Vagina (tissue), 2 donors: Measurements from ENCODE around the gene POLDIP3. TPM values are rescaled to one million over a fixed set of nuclear protein-coding genes. Genes with fewer than 3 reads are reported as not detected.
"Not testable (repeated sequence)": the region's sequence is repeated elsewhere in the genome, so short reads cannot be mapped to it uniquely, and the experiment has no call there.

Experiments used
- DNase-seq, 2 donors: peaks; one replicate each; pipeline ENCODE4 v3.0.0-alpha.2; 2017; ENCODE audit errors: extremely low spot score in 2 of 2
- H3K27ac ChIP-seq: fragments of 200-600 bp; sonication (generic); one replicate; pipeline ENCODE4 v1.5.1; 2019
- H3K27me3 ChIP-seq: fragments of 200-600 bp; sonication (generic); one replicate; pipeline ENCODE4 v1.5.1; 2019
- H3K36me3 ChIP-seq, 2 donors: fragments of 200-600 bp; sonication (generic); one replicate each; pipeline ENCODE4 v1.5.1; 2017 to 2019
- H3K4me1 ChIP-seq: fragments of 200-600 bp; sonication (generic); one replicate; pipeline ENCODE4 v1.5.1; 2019
- H3K4me3 ChIP-seq, 2 donors: fragments of 200-600 bp; sonication (generic); 1 replicate in 1 of 2; 2 replicates in 1 of 2; pipeline ENCODE4 v1.5.1; 2016 to 2019
- H3K9me3 ChIP-seq: fragments of 200-600 bp; sonication (generic); one replicate; pipeline ENCODE4 v1.5.1; 2019
- POLR2A ChIP-seq, 2 donors: fragments of 450-650 bp; IDR thresholded peaks; one replicate each; pipeline ENCODE4 v1.6.1; 2017; ENCODE audit warnings: antibody characterized with exemption in 2 of 2, mild to moderate bottlenecking in 2 of 2, moderate library complexity in 2 of 2
- POLR2AphosphoS5 ChIP-seq, 2 donors: sonication (generic); formaldehyde crosslinking; IDR thresholded peaks; one replicate each; pipeline ENCODE4 v1.9.0; 2017; ENCODE audit warnings: antibody characterized with exemption in 2 of 2, mild to moderate bottlenecking in 2 of 2, low read depth in 1 of 2; ENCODE audit not compliant: insufficient read depth in 1 of 2
- intact Hi-C: fragments of 100-400 bp; cut with DNase I; formaldehyde crosslinking; loops from one replicate; pipeline ENCODE4 v1.15.1; 2023
- total RNA-seq: library from RNA; depleted of rRNA; stranded (reverse); fragments of >200 nt; gene quantifications from one replicate; pipeline ENCODE4 v1.2.3, GENCODE V29; 2016
- TF ChIP-seq, protein P1 (sequence below), 3 experiments: fragments of 450-650 bp in 2 of 3; fragments of 200-600 bp in 1 of 3; sonication (generic) in 1 of 3; IDR thresholded peaks; one replicate each; pipeline ENCODE4 v1.5.1; 2017 to 2019; ENCODE audit warnings: antibody characterized with exemption in 3 of 3, mild to moderate bottlenecking in 2 of 3, moderate library complexity in 2 of 3

Gene POLDIP3
- total RNA-seq, 1 donor from 2014 or later = 34.9 TPM

DNA sequence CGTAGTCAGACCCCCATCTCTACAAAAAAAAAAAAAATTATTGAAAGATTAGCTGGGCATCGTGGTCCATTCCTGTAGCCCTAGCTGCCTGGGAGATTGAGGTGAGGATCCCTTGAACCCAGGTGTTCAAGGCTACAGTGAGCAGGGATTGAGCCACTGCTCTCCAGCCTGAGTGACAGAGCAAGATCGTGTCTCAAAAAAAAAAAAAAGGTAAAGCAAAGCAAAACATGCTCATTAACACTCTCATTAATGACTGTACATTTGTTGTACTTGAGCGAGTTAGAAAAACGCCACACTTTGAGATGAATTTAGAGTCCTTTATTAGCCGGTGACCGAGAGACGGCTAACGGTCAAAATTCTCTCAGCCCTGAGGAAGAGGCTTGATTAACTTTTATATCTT is 67.1 kb downstream of the POLDIP3 start:
- DNase-seq = no peak
- no peak for TF ChIP-seq POLR2AphosphoS5 (IDR thresholded peaks at IDR 0.05; ENCODE audit: insufficient read depth in 1 of 2, low read depth in 1 of 2)
- no peak for TF ChIP-seq POLR2A (IDR thresholded peaks at IDR 0.05)
- TF ChIP-seq, protein P1, sequence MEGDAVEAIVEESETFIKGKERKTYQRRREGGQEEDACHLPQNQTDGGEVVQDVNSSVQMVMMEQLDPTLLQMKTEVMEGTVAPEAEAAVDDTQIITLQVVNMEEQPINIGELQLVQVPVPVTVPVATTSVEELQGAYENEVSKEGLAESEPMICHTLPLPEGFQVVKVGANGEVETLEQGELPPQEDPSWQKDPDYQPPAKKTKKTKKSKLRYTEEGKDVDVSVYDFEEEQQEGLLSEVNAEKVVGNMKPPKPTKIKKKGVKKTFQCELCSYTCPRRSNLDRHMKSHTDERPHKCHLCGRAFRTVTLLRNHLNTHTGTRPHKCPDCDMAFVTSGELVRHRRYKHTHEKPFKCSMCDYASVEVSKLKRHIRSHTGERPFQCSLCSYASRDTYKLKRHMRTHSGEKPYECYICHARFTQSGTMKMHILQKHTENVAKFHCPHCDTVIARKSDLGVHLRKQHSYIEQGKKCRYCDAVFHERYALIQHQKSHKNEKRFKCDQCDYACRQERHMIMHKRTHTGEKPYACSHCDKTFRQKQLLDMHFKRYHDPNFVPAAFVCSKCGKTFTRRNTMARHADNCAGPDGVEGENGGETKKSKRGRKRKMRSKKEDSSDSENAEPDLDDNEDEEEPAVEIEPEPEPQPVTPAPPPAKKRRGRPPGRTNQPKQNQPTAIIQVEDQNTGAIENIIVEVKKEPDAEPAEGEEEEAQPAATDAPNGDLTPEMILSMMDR (IDR thresholded peaks at IDR 0.05) = no peak
- Histone ChIP-seq H3K4me3 (no peak overlapping the region), H3K36me3 (no peaks in the 10 kb centered on the region), H3K9me3 (no peaks in the 10 kb centered on the region), H3K4me1 (no peaks in the 10 kb centered on the region), H3K27ac (no peak overlapping the region), H3K27me3 (no peaks in the 10 kb centered on the region)
- intact Hi-C loops = no loop called here

DNA sequence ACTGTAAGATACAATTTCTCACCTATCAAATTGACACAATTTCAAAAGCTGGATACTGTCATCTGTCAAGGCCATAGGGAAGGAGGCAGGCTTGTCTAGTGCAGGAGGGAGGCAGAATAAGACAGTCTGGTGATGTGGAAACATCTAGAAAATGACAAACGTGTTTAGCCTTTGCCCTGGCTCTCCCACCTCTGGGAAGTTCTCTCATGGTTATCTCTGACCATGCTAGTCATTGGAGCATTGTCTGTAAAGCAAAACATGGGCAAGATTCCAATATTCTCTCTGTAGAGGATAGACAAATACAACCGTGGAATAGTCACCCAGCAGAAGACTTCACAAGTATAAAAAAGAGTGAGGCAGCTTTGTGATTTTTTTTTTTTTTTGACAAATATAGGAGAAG is 70.0 kb downstream of the POLDIP3 start:
- Histone ChIP-seq H3K9me3 (no peaks in the 10 kb centered on the region), H3K27me3 (no peaks in the 10 kb centered on the region), H3K36me3 (no peaks in the 10 kb centered on the region), H3K4me3 (no peak overlapping the region), H3K27ac (no peak overlapping the region), H3K4me1 (no peaks in the 10 kb centered on the region)
- TF ChIP-seq POLR2A (IDR thresholded peaks at IDR 0.05) (no peak), POLR2AphosphoS5 (IDR thresholded peaks at IDR 0.05; ENCODE audit: insufficient read depth in 1 of 2, low read depth in 1 of 2) (no peak)
- TF ChIP-seq, protein P1 (IDR thresholded peaks at IDR 0.05) = no peak
- intact Hi-C loops = no loop called here
- DNase-seq = no peak

DNA sequence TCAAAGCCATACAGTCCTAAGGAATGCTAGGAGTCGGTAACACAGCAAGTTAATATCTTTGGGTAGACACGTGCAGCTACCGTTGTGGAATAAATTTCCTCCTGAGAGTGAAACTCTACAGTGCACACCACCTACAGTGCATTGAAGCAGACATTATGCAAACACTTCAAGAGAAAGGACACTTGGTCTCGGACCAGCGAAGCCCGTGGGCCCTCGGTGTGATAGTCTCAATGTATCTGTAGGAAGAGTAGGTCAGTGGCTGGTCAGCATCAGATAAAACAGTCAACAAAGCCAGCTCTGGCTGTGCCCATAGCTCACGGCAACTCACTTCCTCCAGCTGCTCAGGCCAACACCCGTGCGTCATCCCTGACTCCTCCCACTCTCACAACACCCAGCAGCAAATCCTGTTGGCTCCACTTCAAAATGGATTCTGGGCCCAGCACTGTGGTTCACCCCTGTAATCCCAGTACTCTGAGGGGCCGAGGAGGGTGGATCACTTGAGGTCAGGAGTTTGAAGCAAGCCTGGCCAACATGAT is 75.4 kb downstream of the POLDIP3 start:
- H3K9me3 ChIP-seq, H3K36me3 ChIP-seq, H3K4me3 ChIP-seq, intact Hi-C loops, H3K4me1 ChIP-seq, H3K27me3 ChIP-seq, DNase-seq: not testable (repeated sequence)
- H3K27ac ChIP-seq = peak overlapping the region; percentile 33

GRCh38 chr22:42537199-42537831 is 77.4 kb downstream of the POLDIP3 start:
- H3K4me1 ChIP-seq, intact Hi-C loops, H3K27me3 ChIP-seq, DNase-seq, H3K9me3 ChIP-seq, H3K4me3 ChIP-seq, H3K36me3 ChIP-seq: not testable (repeated sequence)
- peak overlapping the region; percentile 55 for H3K27ac ChIP-seq

- H3K4me1 ChIP-seq, H3K27ac ChIP-seq, H3K36me3 ChIP-seq, DNase-seq, H3K4me3 ChIP-seq, intact Hi-C loops, H3K9me3 ChIP-seq, H3K27me3 ChIP-seq: not testable (repeated sequence)
Observed at GRCh38 chr22:42536634-42537033, 78.0 kb downstream of the POLDIP3 start.

GRCh38 chr22:42536166-42536565 is 78.5 kb downstream of the POLDIP3 start:
- no peaks in the 10 kb centered on the region for H3K4me1 ChIP-seq
- TF ChIP-seq POLR2A (IDR thresholded peaks at IDR 0.05) (no peak), POLR2AphosphoS5 (IDR thresholded peaks at IDR 0.05; ENCODE audit: insufficient read depth in 1 of 2, low read depth in 1 of 2) (no peak)
- TF ChIP-seq, protein P1 (IDR thresholded peaks at IDR 0.05) = no peak
- no peaks in the 10 kb centered on the region for H3K27me3 ChIP-seq
- no peaks in the 10 kb centered on the region for H3K9me3 ChIP-seq
- no peak overlapping the region for H3K4me3 ChIP-seq
- no peak overlapping the region for H3K27ac ChIP-seq
- intact Hi-C loops = no loop called here
- no peak for DNase-seq
- H3K36me3 ChIP-seq = no peaks in the 10 kb centered on the region

DNA sequence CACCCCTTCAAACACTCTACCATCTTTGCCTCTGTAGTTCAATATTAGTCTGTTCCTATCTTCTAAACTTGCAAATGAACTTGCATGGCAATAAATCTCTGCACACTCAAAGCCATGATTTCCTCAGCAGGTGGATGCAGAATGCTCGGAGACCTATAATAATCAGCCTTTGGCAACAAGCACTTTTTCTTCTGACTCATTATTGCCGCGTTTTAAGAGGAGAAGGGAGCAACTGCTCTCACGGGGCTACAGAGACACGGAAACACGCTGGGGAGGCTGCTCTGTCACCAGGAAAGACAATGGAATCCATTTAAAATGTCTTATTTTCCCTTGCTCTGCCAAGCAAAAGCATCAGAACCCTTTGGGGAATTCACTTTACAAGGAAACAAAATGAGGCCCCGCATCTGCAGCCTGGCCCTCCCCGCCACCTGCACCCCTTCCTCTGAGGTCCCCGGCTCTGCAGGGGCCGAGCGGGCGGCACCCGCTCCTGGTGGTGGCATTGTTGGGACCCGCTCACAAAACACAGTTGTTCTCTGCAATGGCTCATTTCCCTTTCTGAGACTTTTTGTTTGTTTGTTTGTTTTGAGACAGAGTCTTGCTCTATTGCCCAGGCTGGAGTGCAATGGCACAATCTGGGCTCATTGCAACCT is 79.5 kb downstream of the POLDIP3 start:
- H3K4me1 ChIP-seq, H3K36me3 ChIP-seq, H3K9me3 ChIP-seq, intact Hi-C loops, H3K27ac ChIP-seq, H3K4me3 ChIP-seq, H3K27me3 ChIP-seq, DNase-seq: not testable (repeated sequence)
